GM12878 (cell line): ENCODE measurements around the gene SEC14L1. TPM values are rescaled to one million over a fixed set of nuclear protein-coding genes. Genes with fewer than 3 reads are reported as not detected.

Experiments used
- ATAC-seq: fragments of 200-7000 bp; cut with Tn5 transposase; 3 replicates; pipeline ENCODE4 v1.9.1; 2020; ENCODE audit warnings: mild to moderate bottlenecking, moderate library complexity
- BruUV-seq: library from RNA; stranded (reverse); fragments of 400-500 nt; replicated peaks from 2 replicates; lab custom pipeline; 2021; lab: Mats Ljungman, UMichigan
- CTCF ChIA-PET: fragments of 300-600 bp; sonication (Branson Sonifier 250); formaldehyde crosslinking; extraction: SDS; loops from one replicate; lab custom pipeline; 2021; ENCODE audit warnings: inconsistent platforms; lab: Yijun Ruan, JAX
- POLR2A ChIA-PET: fragments of 350-600 bp; formaldehyde crosslinking; extraction: SDS; loops from one replicate; lab custom pipeline; 2021; ENCODE audit warnings: inconsistent platforms; lab: Charles Lee
- RAD21 ChIA-PET: fragments of 300-600 bp; sonication (Branson Sonifier 250); formaldehyde crosslinking; loops from one replicate; lab custom pipeline; 2023; ENCODE audit warnings: antibody characterized with exemption; ENCODE audit not compliant: unreplicated experiment; lab: Charles Lee
- SMC1A ChIA-PET: fragments of 300-600 bp; sonication (Branson Sonifier 250); formaldehyde crosslinking; loops from one replicate; lab custom pipeline; 2023; ENCODE audit not compliant: unreplicated experiment, uncharacterized antibody; lab: Charles Lee
- DNase-seq: peaks from one replicate; pipeline ENCODE4 v3.0.0-alpha.2; 2011; ENCODE audit warnings: low read depth, low spot score
- FAIRE-seq: peaks from 3 replicates; lab custom pipeline; 2011; peaks lifted over from hg19 to GRCh38; lab: Jason Lieb, UNC
- H2AFZ ChIP-seq: 2 replicates; pipeline ENCODE4 v1.6.0; 2011; ENCODE audit warnings: low read depth, low read length, control low read depth; ENCODE audit not compliant: control insufficient read depth
- H3K27ac ChIP-seq: 2 replicates; pipeline ENCODE4 v1.5.1; 2011; ENCODE audit warnings: control low read depth; ENCODE audit not compliant: control insufficient read depth, insufficient read depth
- H3K27me3 ChIP-seq, 2 experiments: replicated peaks in 1 of 2; 2 replicates each; pipeline versions ENCODE4 v1.6.0 to v1.6.1; 2011; ENCODE audit warnings: low read length in 1 of 2; ENCODE audit not compliant: control insufficient read depth in 2 of 2, insufficient read depth in 2 of 2
- H3K36me3 ChIP-seq, 2 experiments: 2 replicates each; pipeline ENCODE4 v1.5.1; 2011; ENCODE audit warnings: low read length in 1 of 2; ENCODE audit not compliant: control insufficient read depth in 2 of 2, insufficient read depth in 2 of 2
- H3K4me1 ChIP-seq: 2 replicates; pipeline ENCODE4 v1.6.1; 2011; ENCODE audit warnings: mild to moderate bottlenecking, low read length, moderate library complexity, mixed read lengths; ENCODE audit not compliant: control insufficient read depth, insufficient read depth
- H3K4me2 ChIP-seq: 2 replicates; pipeline ENCODE4 v1.6.0; 2011; ENCODE audit warnings: control low read depth; ENCODE audit not compliant: control insufficient read depth, insufficient read depth
- H3K4me3 ChIP-seq: fragments of 200-600 bp; sonication (generic); 2 replicates; pipeline ENCODE4 v1.5.1; 2016
- H3K79me2 ChIP-seq: 2 replicates; pipeline ENCODE4 v1.6.0; 2011; ENCODE audit warnings: low read length; ENCODE audit not compliant: control insufficient read depth, insufficient read depth
- H3K9ac ChIP-seq: 2 replicates; pipeline ENCODE4 v1.8.0; 2011; ENCODE audit warnings: low read length, control low read depth, mixed read lengths; ENCODE audit not compliant: control insufficient read depth, insufficient read depth
- H3K9me3 ChIP-seq: replicated peaks from 3 replicates; pipeline ENCODE4 v1.5.1; 2011; ENCODE audit warnings: mild to moderate bottlenecking, low read length; ENCODE audit not compliant: control insufficient read depth, insufficient read depth
- H4K20me1 ChIP-seq: 2 replicates; pipeline ENCODE4 v1.6.0; 2011; ENCODE audit not compliant: control insufficient read depth, insufficient read depth
- ATF3 ChIP-seq: IDR thresholded peaks from 2 replicates; pipeline ENCODE4 v1.6.1; 2011; ENCODE audit warnings: low read depth, mild to moderate bottlenecking, low read length, moderate library complexity, borderline replicate concordance; ENCODE audit errors: extremely low read depth
- BCL3 ChIP-seq: IDR thresholded peaks from 2 replicates; pipeline ENCODE4 v1.6.1; 2011; ENCODE audit warnings: borderline replicate concordance, low read depth, mild to moderate bottlenecking, moderate library complexity, low read length; ENCODE audit not compliant: insufficient read depth, poor library complexity, severe bottlenecking
- BHLHE40 ChIP-seq, 2 experiments: fragments of 450-650 bp in 1 of 2; IDR thresholded peaks; 2 replicates each; pipeline ENCODE4 v1.6.1; 2011 to 2017; ENCODE audit warnings: low read depth in 2 of 2, borderline replicate concordance in 1 of 2, improper control_type of control experiment in 1 of 2, low read length in 1 of 2, mild to moderate bottlenecking in 1 of 2
- CBX3 ChIP-seq: fragments of 200-600 bp; sonication (generic); IDR thresholded peaks from 2 replicates; pipeline ENCODE4 v1.6.1; 2016; ENCODE audit warnings: low read depth, borderline replicate concordance
- CREB1 ChIP-seq: IDR thresholded peaks from 2 replicates; pipeline ENCODE4 v1.6.1; 2012; ENCODE audit warnings: low read depth, mild to moderate bottlenecking, inconsistent platforms
- E2F4 ChIP-seq: IDR thresholded peaks from 2 replicates; pipeline ENCODE4 v1.6.1; 2012; ENCODE audit warnings: low read depth, low read length, improper control_type of control experiment
- IRF3 ChIP-seq: fragments of 450-650 bp; IDR thresholded peaks from 2 replicates; pipeline ENCODE4 v1.6.1; 2014; ENCODE audit warnings: mild to moderate bottlenecking
- KLF5 ChIP-seq: fragments of 450-650 bp; IDR thresholded peaks from 2 replicates; pipeline ENCODE4 v1.6.1; 2014; ENCODE audit warnings: mild to moderate bottlenecking; ENCODE audit not compliant: partially characterized antibody
- POU2F2 ChIP-seq: IDR thresholded peaks from 3 replicates; pipeline ENCODE4 v1.6.1; 2011; ENCODE audit warnings: low read depth, mild to moderate bottlenecking, low read length, borderline replicate concordance
- RELB ChIP-seq: fragments of 450-650 bp; IDR thresholded peaks from 2 replicates; pipeline ENCODE4 v1.6.1; 2017; ENCODE audit warnings: low read depth, mild to moderate bottlenecking, moderate library complexity
- TAF1 ChIP-seq: IDR thresholded peaks from 2 replicates; pipeline ENCODE4 v1.6.1; 2011; ENCODE audit warnings: mild to moderate bottlenecking, low read depth, low read length, borderline replicate concordance
- TBL1XR1 ChIP-seq: IDR thresholded peaks from 2 replicates; pipeline ENCODE4 v1.6.1; 2012; ENCODE audit warnings: low read depth, low read length, improper control_type of control experiment
- ZBTB33 ChIP-seq: fragments of 450-650 bp; IDR thresholded peaks from 2 replicates; pipeline ENCODE4 v1.6.1; 2017; ENCODE audit warnings: mild to moderate bottlenecking
- WGBS: methylation state at CpG from one replicate; pipeline ENCODE4 v1.1.6; 2016; ENCODE audit warnings: low lambda C conversion rate; ENCODE audit not compliant: insufficient replicate concordance, insufficient coverage; ENCODE audit errors: missing lambda C conversion rate; 5-methylcytosine and 5-hydroxymethylcytosine counted together
- in situ Hi-C: fragments of 300-500 bp; cut with MboI; formaldehyde crosslinking; loops from 9 replicates; pipeline ENCODE4 v1.14.3; 2018; ENCODE audit warnings: mixed read lengths
- intact Hi-C: fragments of 100-400 bp; cut with micrococcal nuclease; formaldehyde crosslinking; loops from one replicate; pipeline ENCODE4 v1.14.2; 2022; ENCODE audit not compliant: unreplicated experiment
- polyA plus RNA-seq, 11 experiments: library from polyadenylated mRNA; depleted of rRNA in 4 of 11; unstranded in 6 of 11; stranded (reverse) in 5 of 11; fragments of >200 nt; fragmentation: Nextera tagmentation in 4 of 11; fragmentation: Illumina TruSeq in 1 of 11; extraction: Ambion mirVana in 4 of 11; extraction: Trizol in 1 of 11; gene quantifications; 1 replicate in 1 of 11; 2 replicates in 10 of 11; pipeline versions ENCODE4 v1.2.1 to v1.2.3, GENCODE V29; 2011 to 2016; ENCODE audit warnings: inconsistent platforms in 2 of 11, missing spikeins in 2 of 11, low read depth in 1 of 11
- total RNA-seq, 4 experiments: library from RNA; depleted of rRNA in 3 of 4; stranded (reverse); fragments of >200 nt in 3 of 4; fragmentation: Illumina TruSeq in 1 of 4; extraction: Trizol in 1 of 4; gene quantifications; 2 replicates each; pipeline versions ENCODE4 v1.2.1 to v1.2.3, GENCODE V29; 2013 to 2021

SEC14L1 gene
- total and polyA plus RNA-seq, 10 of the 15 experiments (the other 5 are each of a cell fraction or from before 2014, with no cell fraction given), result 6.3 to 66.1 (median 33.5) TPM

- Histone ChIP-seq H3K79me2 (peaks cover 61% of the 10 kb centered on the region), H3K36me3 (peaks cover 7 to 8% of the 10 kb centered on the region in 2 experiments; a peak in 3 of 4 replicates), H3K27ac (no peak overlapping the region), H3K4me3 (no peak overlapping the region), H2AFZ (no peak overlapping the region), H3K9me3 (peaks cover 43% of the 10 kb centered on the region), H3K4me2 (no peak overlapping the region), H3K4me1 (peaks cover 14% of the 10 kb centered on the region), H4K20me1 (peaks cover 6% of the 10 kb centered on the region), H3K9ac (no peak overlapping the region), H3K27me3 (no peaks in the 10 kb centered on the region)
- 88% methylated on average over 12 of the region's 12 CpGs for WGBS
- ChIA-PET RAD21 (no interaction called here), CTCF (no interaction called here), POLR2A (interaction anchor here (0.7 to 2.0 kb wide), 2 partner anchors 21 to 27 kb away, joined by 4 to 5 read pairs; partner anchors contain the start of gene SEC14L1), SMC1A (interaction anchor here (0.9 to 3.5 kb wide), 4 partner anchors 10 to 28 kb away, joined by 3 to 25 read pairs (median 6); no protein-coding TSS in a partner anchor)
- intact Hi-C loops (no loop called here), in situ Hi-C loops (no loop called here)
- FAIRE-seq, result no peak
- BruUV-seq, result no TSS peak
- ATAC-seq, result no peak
- no peak for DNase-seq
- TF ChIP-seq CBX3, result no peak
- TF ChIP-seq TBL1XR1, result no peak
- TF ChIP-seq BHLHE40 (IDR thresholded peaks at IDR 0.05; ENCODE audit: borderline replicate concordance in 1 of 2, low read depth in 2 of 2, low read length in 1 of 2), result no peak
- TF ChIP-seq ATF3, result no peak
- no peak for TF ChIP-seq BCL3
- TF ChIP-seq ZBTB33, result peak; percentile 95
- TF ChIP-seq CREB1, result no peak
- TF ChIP-seq TAF1, result no peak
- no peak for TF ChIP-seq POU2F2
- 0 out of 2 replicates have a peak, but pooled peaks have one; percentile 30 for TF ChIP-seq RELB
- TF ChIP-seq E2F4, result no peak
- TF ChIP-seq KLF5, result peak; percentile 92
- TF ChIP-seq IRF3, result no peak
These were observed 26.9 kb downstream of the SEC14L1 start for GRCh38 chr17:77167472-77168306.
